ENCODE data around the gene AHI1.

- TF ChIP-seq EZH2 (IDR thresholded peaks at IDR 0.05; ENCODE audit: borderline replicate concordance, low read length) = no peak
- TF ChIP-seq CTCF (conservative IDR thresholded peaks at IDR 0.05 in 1 of 2, IDR thresholded peaks at IDR 0.05 in 1 of 2; ENCODE audit: extremely low read depth in 1 of 2, insufficient read depth in 1 of 2, low read depth in 1 of 2, low read length in 2 of 2) = no peak
Measured at GRCh38 chr6:135481783-135482369, 15.7 kb downstream of the AHI1 start.

Data from mammary epithelial cell (primary cell).